ENCODE measurements around the gene POLR2I.
"Not testable (repeated sequence)": the region's sequence is repeated elsewhere in the genome, so short reads cannot be mapped to it uniquely, and the experiment has no call there.

POLR2I gene

GRCh38 chr19:36099166-36099785 is 15.4 kb downstream of the POLR2I start:
- DNase-seq = no peak

- DNase-seq = no peak
Observed at GRCh38 chr19:36097036-36097435, 17.6 kb downstream of the POLR2I start.

GRCh38 chr19:36093687-36094086 is 21.0 kb downstream of the POLR2I start:
- DNase-seq = no peak

- no peak for DNase-seq
Observed at GRCh38 chr19:36093146-36093662, 21.5 kb downstream of the POLR2I start.

GRCh38 chr19:36092566-36092965 is 22.1 kb downstream of the POLR2I start:
- DNase-seq = no peak

- DNase-seq = no peak
Observed at GRCh38 chr19:36090910-36091695, 23.6 kb downstream of the POLR2I start.

GRCh38 chr19:36089847-36090246 is 24.8 kb downstream of the POLR2I start:
- DNase-seq = no peak

GRCh38 chr19:36086326-36086725 is 28.3 kb downstream of the POLR2I start:
- DNase-seq = no peak

- no peak for DNase-seq
Observed at GRCh38 chr19:36084231-36085009, 30.3 kb downstream of the POLR2I start.

- DNase-seq = no peak
Observed at GRCh38 chr19:36082916-36083315, 31.8 kb downstream of the POLR2I start.

GRCh38 chr19:36081894-36082293 is 32.8 kb downstream of the POLR2I start:
- DNase-seq = no peak

GRCh38 chr19:36081385-36081784 is 33.3 kb downstream of the POLR2I start:
- DNase-seq = no peak

GRCh38 chr19:36079389-36079945 is 35.2 kb downstream of the POLR2I start:
- no peak for DNase-seq

- DNase-seq = no peak
Observed at GRCh38 chr19:36073121-36073876, 41.4 kb downstream of the POLR2I start.

GRCh38 chr19:36072081-36072480 is 42.6 kb downstream of the POLR2I start:
- DNase-seq = no peak

- DNase-seq = not testable (repeated sequence)
Observed at GRCh38 chr19:36068810-36069499, 45.7 kb downstream of the POLR2I start.

- no peak for DNase-seq
Observed at GRCh38 chr19:36067681-36068080, 47.0 kb downstream of the POLR2I start.

- DNase-seq = no peak
Observed at GRCh38 chr19:36064826-36065225, 49.8 kb downstream of the POLR2I start.

Data from NCI-H2029 treated with DMSO at 0.1 percent for 48 hours (cell line).